MCF 10A (cell line): ENCODE measurements around the gene SP8. TPM values are rescaled to one million over a fixed set of nuclear protein-coding genes. Genes with fewer than 3 reads are reported as not detected.
A peak's percentile ranks its signal among the peaks of the same experiment; 100 is the strongest.

ENCODE experiments used
- BruUV-seq: library from RNA; stranded (reverse); fragments of 400-500 nt; replicated peaks from 2 replicates; lab custom pipeline; 2021; lab: Mats Ljungman, UMichigan
- CTCF ChIA-PET: fragments of 300-600 bp; sonication (Branson Sonifier 250); formaldehyde crosslinking; extraction: SDS; loops from one replicate; lab custom pipeline; 2021; ENCODE audit warnings: antibody characterized with exemption, inconsistent platforms; lab: Yijun Ruan, JAX
- POLR2A ChIA-PET: fragments of 300-600, 350-650 bp; sonication (Branson Sonifier 250); formaldehyde crosslinking; extraction: SDS; loops from one replicate; lab custom pipeline; 2020; ENCODE audit warnings: antibody characterized with exemption, inconsistent platforms; lab: Yijun Ruan, JAX
- DNase-seq: peaks from one replicate; pipeline ENCODE4 v3.0.0-alpha.2; 2018; ENCODE audit not compliant: unreplicated experiment
- H3K27ac Mint-ChIP-seq: one replicate; pipeline ENCODE4 v1.8.0; 2022; ENCODE audit warnings: mild to moderate bottlenecking, low read depth, mixed read lengths; ENCODE audit not compliant: unreplicated experiment
- H3K27me3 Mint-ChIP-seq: one replicate; pipeline ENCODE4 v1.8.0; 2022; ENCODE audit warnings: mixed read lengths; ENCODE audit not compliant: insufficient read depth, unreplicated experiment
- H3K36me3 Mint-ChIP-seq: one replicate; pipeline ENCODE4 v1.8.0; 2022; ENCODE audit warnings: mild to moderate bottlenecking, moderate library complexity, mixed read lengths; ENCODE audit not compliant: insufficient read depth, unreplicated experiment
- H3K4me1 Mint-ChIP-seq: one replicate; pipeline ENCODE4 v1.8.0; 2022; ENCODE audit warnings: mixed read lengths; ENCODE audit not compliant: insufficient read depth, unreplicated experiment
- H3K4me3 Mint-ChIP-seq: one replicate; pipeline ENCODE4 v1.8.0; 2022; ENCODE audit warnings: mild to moderate bottlenecking, moderate library complexity, mixed read lengths; ENCODE audit not compliant: unreplicated experiment
- H3K9me3 Mint-ChIP-seq: one replicate; pipeline ENCODE4 v1.8.0; 2022; ENCODE audit warnings: mixed read lengths; ENCODE audit not compliant: unreplicated experiment
- intact Hi-C: fragments of 100-400 bp; cut with micrococcal nuclease; formaldehyde crosslinking; loops from 2 replicates; pipeline ENCODE4 v1.14.1; 2022
- total RNA-seq: library from RNA; stranded (reverse); gene quantifications from 2 replicates; pipeline ENCODE4 v1.2.3, GENCODE V29; 2022
- TF ChIP-seq, protein P1 (sequence below): fragments of 200-600 bp; IDR thresholded peaks from one replicate; pipeline ENCODE4 v1.8.0; 2022; ENCODE audit warnings: antibody characterized with exemption, mild to moderate bottlenecking; ENCODE audit not compliant: unreplicated experiment

The SP8 gene
- total RNA-seq, 1 experiment from 2014 or later = 0.16 TPM

DNA sequence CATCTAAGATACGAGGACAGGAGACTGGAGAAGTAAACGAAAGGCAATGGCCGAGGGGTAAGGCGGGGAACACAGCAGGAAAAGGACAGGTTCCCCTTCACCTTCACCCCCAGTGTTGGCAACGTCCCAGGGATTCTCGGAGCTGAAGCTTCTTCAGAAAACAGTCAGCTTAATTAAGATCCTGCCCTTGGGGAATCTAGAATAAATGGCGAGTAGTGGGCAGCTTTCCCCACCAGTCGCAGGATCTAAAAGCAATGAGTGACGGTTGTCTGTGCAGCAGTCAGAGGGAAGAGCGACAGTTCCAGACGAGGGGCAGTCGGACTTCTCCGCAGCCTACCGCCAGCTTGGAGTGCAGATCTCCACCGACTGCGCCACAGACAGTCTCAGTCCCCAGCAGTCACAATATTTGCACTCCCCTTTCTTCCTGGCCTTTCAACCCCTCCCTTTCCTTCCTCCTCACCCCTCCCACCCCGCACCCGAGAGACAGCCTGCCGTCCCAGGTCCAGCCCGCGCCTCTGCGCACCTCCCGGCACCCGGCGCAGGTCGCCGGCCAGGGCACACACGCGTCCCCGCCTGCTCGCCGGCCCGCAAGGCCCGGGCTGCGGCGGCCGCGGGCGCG lies 10.9 kb upstream of the SP8 start:
- no TSS peak for BruUV-seq
- H3K9me3 Mint-ChIP-seq = no peaks in the 10 kb centered on the region
- intact Hi-C loops = loop anchor here (10.0 kb wide), 1 partner anchor 627 kb away; the partner anchor contains the start of gene SP4
- ChIA-PET POLR2A (interaction anchor here (1.1 to 4.3 kb wide), 3 partner anchors 12 to 216 kb away, joined by 3 to 19 read pairs (median 3); partner anchors contain the start of gene SP8), CTCF (interaction anchor here (0.6 to 0.8 kb wide), 4 partner anchors 40 to 660 kb away, joined by 3 to 4 read pairs (median 4); no protein-coding TSS in a partner anchor)
- H3K4me1 Mint-ChIP-seq = peaks cover 5% of the 10 kb centered on the region
- no peaks in the 10 kb centered on the region for H3K36me3 Mint-ChIP-seq
- TF ChIP-seq, protein P1, sequence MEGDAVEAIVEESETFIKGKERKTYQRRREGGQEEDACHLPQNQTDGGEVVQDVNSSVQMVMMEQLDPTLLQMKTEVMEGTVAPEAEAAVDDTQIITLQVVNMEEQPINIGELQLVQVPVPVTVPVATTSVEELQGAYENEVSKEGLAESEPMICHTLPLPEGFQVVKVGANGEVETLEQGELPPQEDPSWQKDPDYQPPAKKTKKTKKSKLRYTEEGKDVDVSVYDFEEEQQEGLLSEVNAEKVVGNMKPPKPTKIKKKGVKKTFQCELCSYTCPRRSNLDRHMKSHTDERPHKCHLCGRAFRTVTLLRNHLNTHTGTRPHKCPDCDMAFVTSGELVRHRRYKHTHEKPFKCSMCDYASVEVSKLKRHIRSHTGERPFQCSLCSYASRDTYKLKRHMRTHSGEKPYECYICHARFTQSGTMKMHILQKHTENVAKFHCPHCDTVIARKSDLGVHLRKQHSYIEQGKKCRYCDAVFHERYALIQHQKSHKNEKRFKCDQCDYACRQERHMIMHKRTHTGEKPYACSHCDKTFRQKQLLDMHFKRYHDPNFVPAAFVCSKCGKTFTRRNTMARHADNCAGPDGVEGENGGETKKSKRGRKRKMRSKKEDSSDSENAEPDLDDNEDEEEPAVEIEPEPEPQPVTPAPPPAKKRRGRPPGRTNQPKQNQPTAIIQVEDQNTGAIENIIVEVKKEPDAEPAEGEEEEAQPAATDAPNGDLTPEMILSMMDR = no peak
- peak overlapping the region; percentile 82 for H3K4me3 Mint-ChIP-seq
- H3K27ac Mint-ChIP-seq = no peak overlapping the region
- H3K27me3 Mint-ChIP-seq = peaks cover 13% of the 10 kb centered on the region
- DNase-seq = no peak

DNA sequence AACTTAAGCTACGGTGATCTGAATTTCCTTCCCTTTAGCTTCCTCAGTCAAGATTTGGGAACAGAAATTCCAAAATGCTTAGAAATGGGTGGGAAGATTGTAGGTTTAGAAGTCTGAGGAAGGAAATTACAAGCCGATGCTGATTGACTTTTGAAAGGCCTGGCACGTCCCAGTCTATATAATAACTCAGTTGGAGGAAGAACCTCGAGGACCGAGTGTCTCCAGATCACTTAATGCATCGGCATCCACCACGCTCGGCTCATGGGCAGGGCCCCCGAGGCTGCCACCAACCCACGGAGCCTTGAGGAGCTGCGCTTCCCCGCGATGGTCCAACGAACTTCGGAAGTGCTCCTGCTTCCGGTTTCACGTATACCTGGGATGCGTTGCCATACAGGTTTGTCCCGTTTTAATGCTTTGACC lies 10.4 kb upstream of the SP8 start:
- no peak for DNase-seq
- POLR2A ChIA-PET = interaction anchor here (0.6 to 4.3 kb wide), 4 partner anchors 11 to 459 kb away, joined by 3 to 19 read pairs (median 3); partner anchors contain the start of gene SP8
- CTCF ChIA-PET = interaction anchor here (0.6 to 1.1 kb wide), 4 partner anchors 188 to 971 kb away, joined by 3 to 4 read pairs (median 4); no protein-coding TSS in a partner anchor
- BruUV-seq = no TSS peak
- peaks cover 5% of the 10 kb centered on the region for H3K4me1 Mint-ChIP-seq
- H3K36me3 Mint-ChIP-seq = no peaks in the 10 kb centered on the region
- H3K27ac Mint-ChIP-seq = no peak overlapping the region
- peaks cover 19% of the 10 kb centered on the region for H3K27me3 Mint-ChIP-seq
- H3K9me3 Mint-ChIP-seq = no peaks in the 10 kb centered on the region
- intact Hi-C loops = loop anchor here (10.0 kb wide), 1 partner anchor 628 kb away; the partner anchor contains the start of gene SP4
- TF ChIP-seq, protein P1 = no peak
- peak overlapping the region; percentile 82 for H3K4me3 Mint-ChIP-seq

DNA sequence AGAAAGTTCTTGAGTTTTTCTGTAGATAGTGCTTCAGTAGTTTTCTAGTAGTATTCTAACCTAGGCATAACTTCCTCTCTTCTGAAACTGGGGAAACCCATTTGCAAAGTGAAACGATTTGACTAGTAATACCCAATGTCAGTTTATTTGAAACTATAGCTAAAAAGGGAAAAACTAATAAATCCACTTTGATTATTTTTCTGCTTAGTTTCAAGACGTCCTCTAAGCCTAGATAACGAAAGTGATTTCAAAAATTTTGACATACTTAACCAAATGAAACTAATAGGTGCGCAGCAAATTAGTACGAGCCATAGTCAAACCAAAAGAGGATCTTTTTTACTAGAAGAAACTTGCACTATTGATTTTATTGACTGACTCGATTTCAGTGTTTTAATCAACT lies 9.8 kb upstream of the SP8 start:
- Mint-ChIP-seq H3K4me1 (peaks cover 5% of the 10 kb centered on the region), H3K9me3 (no peaks in the 10 kb centered on the region), H3K36me3 (no peaks in the 10 kb centered on the region), H3K4me3 (no peak overlapping the region), H3K27me3 (peaks cover 24% of the 10 kb centered on the region), H3K27ac (no peak overlapping the region)
- intact Hi-C loops = loop anchor here (10.0 kb wide), 1 partner anchor 628 kb away; the partner anchor contains the start of gene SP4
- no peak for DNase-seq
- ChIA-PET CTCF (interaction anchor here (1.0 to 1.1 kb wide), 2 partner anchors 158 to 971 kb away, joined by 3 read pairs; no protein-coding TSS in a partner anchor), POLR2A (interaction anchor here (0.6 to 4.3 kb wide), 3 partner anchors 11 to 459 kb away, joined by 3 to 19 read pairs (median 3); partner anchors contain the start of gene SP8)
- BruUV-seq = no TSS peak
- TF ChIP-seq, protein P1 = no peak

DNA sequence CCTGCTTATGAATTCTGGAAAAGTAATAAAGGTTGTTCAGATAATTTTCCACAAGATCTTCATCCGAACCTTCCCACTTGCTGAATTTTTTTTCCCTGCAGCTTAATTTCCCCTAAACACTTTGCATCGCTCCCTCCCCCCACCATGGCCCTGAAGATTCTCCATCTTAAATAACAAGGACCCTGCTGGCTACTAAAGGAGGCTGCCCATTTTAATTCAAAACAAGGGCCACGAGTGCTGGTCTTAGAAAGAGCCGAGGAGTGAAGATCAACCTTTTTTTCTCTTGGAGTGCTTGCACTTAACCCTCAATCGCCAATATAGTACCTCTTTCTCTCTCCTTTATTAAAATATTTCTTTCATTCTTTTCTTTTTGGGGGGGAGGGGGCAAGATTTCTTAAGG lies 9.2 kb upstream of the SP8 start:
- H3K4me3 Mint-ChIP-seq = no peak overlapping the region
- intact Hi-C loops = loop anchor here (10.0 kb wide), 1 partner anchor 629 kb away; the partner anchor contains the start of gene SP4
- H3K27ac Mint-ChIP-seq = no peak overlapping the region
- TF ChIP-seq, protein P1 = no peak
- no peaks in the 10 kb centered on the region for H3K36me3 Mint-ChIP-seq
- no TSS peak for BruUV-seq
- H3K4me1 Mint-ChIP-seq = peaks cover 5% of the 10 kb centered on the region
- ChIA-PET CTCF (interaction anchor here (1.0 to 1.1 kb wide), 2 partner anchors 159 to 972 kb away, joined by 3 read pairs; no protein-coding TSS in a partner anchor), POLR2A (interaction anchor here (0.7 kb wide), 1 partner anchor 215 kb away, joined by 3 read pairs; no protein-coding TSS in a partner anchor)
- no peak for DNase-seq
- no peaks in the 10 kb centered on the region for H3K9me3 Mint-ChIP-seq
- peaks cover 30% of the 10 kb centered on the region for H3K27me3 Mint-ChIP-seq
